Measurements from ENCODE around the gene ZNF530. TPM values are rescaled to one million over a fixed set of nuclear protein-coding genes. Genes with fewer than 3 reads are reported as not detected.

Gene ZNF530
- total and polyA plus RNA-seq, 9 of the 15 experiments (the other 6 are each of a cell fraction or from before 2014, with no cell fraction given): 0.28 to 5.9 (median 4.0) TPM

- intact Hi-C loops (cut with micrococcal nuclease) (no loop called here), in situ Hi-C loops (cut with MboI) (no loop called here)
- Histone ChIP-seq H2AFZ (ENCODE audit: low read depth, low read length) (no peak overlapping the region), H3K4me3 (no peak overlapping the region), H3K9me1 (ENCODE audit: control insufficient read depth, insufficient read depth, low read length) (no peaks in the 10 kb centered on the region), H3K4me1 (replicated peaks in 1 of 2; ENCODE audit: control insufficient read depth in 2 of 2, insufficient read depth in 2 of 2, low read length in 2 of 2) (peaks cover 3 to 8% of the 10 kb centered on the region in 2 experiments; a peak in 2 of 5 replicates), H3K36me3 (ENCODE audit: control insufficient read depth, insufficient read depth, low read length) (peaks cover 8% of the 10 kb centered on the region; the same call in 2 of the 3 replicates), H3K79me2 (ENCODE audit: control insufficient read depth, insufficient read depth, low read length) (peaks cover 20% of the 10 kb centered on the region), H3K27me3 (ENCODE audit: control insufficient read depth in 2 of 2, insufficient read depth in 2 of 2, low read length in 2 of 2) (no peaks in the 10 kb centered on the region), H3K9ac (ENCODE audit: insufficient read depth in 1 of 2, low read depth in 2 of 2, low read length in 2 of 2) (no peak overlapping the region), H3K9me3 (replicated peaks; ENCODE audit: control insufficient read depth, insufficient read depth, low read depth, low read length) (peaks cover 19% of the 10 kb centered on the region), H4K20me1 (replicated peaks; ENCODE audit: control insufficient read depth, insufficient read depth, low read length) (no peaks in the 10 kb centered on the region), H3K27ac (ENCODE audit: extremely low read depth, low read depth, low read length) (no peak overlapping the region), H3K4me2 (ENCODE audit: insufficient read depth, low read length) (no peak overlapping the region)
- no TSS peak for BruUV-seq (replicated peaks)
- no peak for FAIRE-seq
- no peak for ATAC-seq
- no peak for DNase-seq (ENCODE audit: extremely low read depth in 1 of 4, low spot score in 3 of 4)
- POLR2A ChIA-PET: no interaction called here
- TF ChIP-seq NFIC (IDR thresholded peaks at IDR 0.05): peak; percentile 34; the same call in 1 of the 2 replicates
- TF ChIP-seq ZFP36 (IDR thresholded peaks at IDR 0.05; ENCODE audit: low read depth, low read length, partially characterized antibody): no peak
- 6% methylated on average over 4 of the region's 4 CpGs for WGBS (ENCODE audit: insufficient coverage, low coverage, missing lambda C conversion rate)
- CTCF ChIA-PET (ENCODE audit: low intra/inter-chr PET ratio): no interaction called here
Observed at GRCh38 chr19:57611113-57611512, 11.4 kb downstream of the ZNF530 start.

- Histone ChIP-seq H3K4me3 (peak within 1 kb of the TSS; percentile 92), H3K4me1 (replicated peaks in 1 of 2; ENCODE audit: control insufficient read depth in 2 of 2, insufficient read depth in 2 of 2, low read length in 2 of 2) (peaks cover 3 to 8% of the 10 kb centered on the region in 2 experiments; a peak in 2 of 5 replicates), H2AFZ (ENCODE audit: low read depth, low read length) (peak within 1 kb of the TSS; percentile 73), H3K9ac (ENCODE audit: insufficient read depth in 1 of 2, low read depth in 2 of 2, low read length in 2 of 2) (peak within 1 kb of the TSS; percentile 74 to 91), H3K9me3 (replicated peaks; ENCODE audit: control insufficient read depth, insufficient read depth, low read depth, low read length) (peaks cover 26% of the 10 kb centered on the region), H3K36me3 (ENCODE audit: control insufficient read depth, insufficient read depth, low read length) (peaks cover 29% of the 10 kb centered on the region), H3K4me2 (ENCODE audit: insufficient read depth, low read length) (peak within 1 kb of the TSS; percentile 97), H4K20me1 (replicated peaks; ENCODE audit: control insufficient read depth, insufficient read depth, low read length) (no peaks in the 10 kb centered on the region), H3K79me2 (ENCODE audit: control insufficient read depth, insufficient read depth, low read length) (peaks cover 24% of the 10 kb centered on the region), H3K9me1 (ENCODE audit: control insufficient read depth, insufficient read depth, low read length) (no peaks in the 10 kb centered on the region), H3K27ac (ENCODE audit: extremely low read depth, low read depth, low read length) (peak within 1 kb of the TSS; percentile 68), H3K27me3 (ENCODE audit: control insufficient read depth in 2 of 2, insufficient read depth in 2 of 2, low read length in 2 of 2) (no peaks in the 10 kb centered on the region)
- intact Hi-C loops (cut with micrococcal nuclease) (no loop called here), in situ Hi-C loops (cut with MboI) (no loop called here)
- BruUV-seq (replicated peaks): TSS peak; percentile 57
- ChIA-PET POLR2A (interaction anchor here (0.6 kb wide), 1 partner anchor 874 kb away, joined by 3 read pairs; no protein-coding TSS in a partner anchor), CTCF (ENCODE audit: low intra/inter-chr PET ratio) (no interaction called here)
- ATAC-seq (peak; percentile 100), DNase-seq (ENCODE audit: extremely low read depth in 1 of 4, low spot score in 3 of 4) (peak; percentile 91 to 94 (median 93)), FAIRE-seq (peak; percentile 96)
- WGBS (ENCODE audit: insufficient coverage, low coverage, missing lambda C conversion rate): 2% methylated on average over 41 of the region's 64 CpGs
- peak; percentile 21; the same call in 1 of the 2 replicates for TF ChIP-seq ELF1 (tag; IDR thresholded peaks at IDR 0.05)
- no peak for TF ChIP-seq NR2C2 (CRISPR knock-in tag; IDR thresholded peaks at IDR 0.05)
- TF ChIP-seq NR2C2 (tag; IDR thresholded peaks at IDR 0.05): peak; percentile 61; the same call in 1 of the 2 replicates
- TF ChIP-seq SP1 (CRISPR knock-in tag; IDR thresholded peaks at IDR 0.05): peak; percentile 63; the same call in 1 of the 2 replicates
- TF ChIP-seq HMGN3 (IDR thresholded peaks at IDR 0.05; ENCODE audit: borderline replicate concordance, extremely low read depth, insufficient read length, low read depth, low read length): peak; percentile 37
- TF ChIP-seq EP400 (IDR thresholded peaks at IDR 0.05): peak; percentile 65; the same call in 1 of the 2 replicates
- peak; percentile 51; the same call in 1 of the 2 replicates for TF ChIP-seq TFAP4 (CRISPR knock-in tag; IDR thresholded peaks at IDR 0.05; ENCODE audit: borderline replicate concordance)
- 0 out of 2 replicates have a peak, but pooled peaks have one; percentile 18 for TF ChIP-seq ZNF766 (CRISPR knock-in tag; conservative IDR thresholded peaks at IDR 0.05)
- peak; percentile 89 for TF ChIP-seq RBFOX2 (IDR thresholded peaks at IDR 0.05; ENCODE audit: low read depth, low read length)
- TF ChIP-seq ZNF224 (CRISPR knock-in tag; IDR thresholded peaks at IDR 0.05): no peak
- TF ChIP-seq NR2F6 (CRISPR knock-in tag; IDR thresholded peaks at IDR 0.05): no peak
- TF ChIP-seq HCFC1 (IDR thresholded peaks at IDR 0.05; ENCODE audit: low read depth, low read length): peak; percentile 91
- no peak for TF ChIP-seq HDAC3 (IDR thresholded peaks at IDR 0.05; ENCODE audit: borderline replicate concordance, partially characterized antibody)
Observed at GRCh38 chr19:57613941-57614743, 14.5 kb downstream of the ZNF530 start, which contains the start of gene ZNF134. TSS of gene ZNF134 (plus strand) at chr19:57614242. CDS start at chr19:57619469, 5,227 bp downstream.

Data from K562 (cell line).